ENCODE data around the gene DIAPH2. TPM values are rescaled to one million over a fixed set of nuclear protein-coding genes. Genes with fewer than 3 reads are reported as not detected.

Gene DIAPH2
- total RNA-seq, 1 experiment from 2014 or later = 10.4 TPM

- no peak for DNase-seq (ENCODE audit: low spot score)
- Histone ChIP-seq H3K4me3 (ENCODE audit: low read depth, low read length, poor library complexity, severe bottlenecking) (no peak overlapping the region), H3K36me3 (ENCODE audit: insufficient read depth, low read length, poor library complexity, severe bottlenecking) (no peaks in the 10 kb centered on the region), H3K27me3 (replicated peaks; ENCODE audit: insufficient read depth, low read depth, low read length, poor library complexity) (peaks cover 21% of the 10 kb centered on the region), H3K27ac (ENCODE audit: low read depth, low read length, poor library complexity, severe bottlenecking) (no peak overlapping the region), H3K4me1 (ENCODE audit: insufficient read depth, low read length, poor library complexity, severe bottlenecking) (peaks cover 18% of the 10 kb centered on the region), H3K9me3 (ENCODE audit: low read depth, low read length, poor library complexity, severe bottlenecking) (no peaks in the 10 kb centered on the region)
- TF ChIP-seq EZH2 (IDR thresholded peaks at IDR 0.05; ENCODE audit: borderline replicate concordance, low read depth, low read length, poor library complexity, severe bottlenecking) (no peak), CTCF (conservative IDR thresholded peaks at IDR 0.05; ENCODE audit: low read depth, low read length) (no peak)
- POLR2A ChIA-PET (ENCODE audit: low non-redundant PET) = no interaction called here
- CTCF ChIA-PET = no interaction called here
- intact Hi-C loops (cut with micrococcal nuclease; ENCODE audit: unreplicated experiment) = loop anchor here (10.0 kb wide), 1 partner anchor 182 kb away; no protein-coding TSS in a partner anchor
- no TSS peak for BruUV-seq (replicated peaks)
Observed at GRCh38 chrX:97132664-97133415, 448.2 kb downstream of the DIAPH2 start.

- Histone ChIP-seq H3K4me3 (ENCODE audit: low read depth, low read length, poor library complexity, severe bottlenecking) (no peak overlapping the region), H3K36me3 (ENCODE audit: insufficient read depth, low read length, poor library complexity, severe bottlenecking) (no peaks in the 10 kb centered on the region), H3K27ac (ENCODE audit: low read depth, low read length, poor library complexity, severe bottlenecking) (no peak overlapping the region), H3K4me1 (ENCODE audit: insufficient read depth, low read length, poor library complexity, severe bottlenecking) (no peaks in the 10 kb centered on the region), H3K27me3 (replicated peaks; ENCODE audit: insufficient read depth, low read depth, low read length, poor library complexity) (no peaks in the 10 kb centered on the region), H3K9me3 (ENCODE audit: low read depth, low read length, poor library complexity, severe bottlenecking) (no peaks in the 10 kb centered on the region)
- ChIA-PET CTCF (no interaction called here), POLR2A (ENCODE audit: low non-redundant PET) (no interaction called here)
- intact Hi-C loops (cut with micrococcal nuclease; ENCODE audit: unreplicated experiment) = no loop called here
- no TSS peak for BruUV-seq (replicated peaks)
- DNase-seq (ENCODE audit: low spot score) = no peak
- TF ChIP-seq EZH2 (IDR thresholded peaks at IDR 0.05; ENCODE audit: borderline replicate concordance, low read depth, low read length, poor library complexity, severe bottlenecking) (no peak), CTCF (conservative IDR thresholded peaks at IDR 0.05; ENCODE audit: low read depth, low read length) (no peak)
Observed at GRCh38 chrX:97145934-97146333, 461.3 kb downstream of the DIAPH2 start.

- H3K27ac ChIP-seq (ENCODE audit: low read depth, low read length, poor library complexity, severe bottlenecking) = no peak overlapping the region
- DNase-seq (ENCODE audit: low spot score) = no peak
- POLR2A ChIA-PET (ENCODE audit: low non-redundant PET) = no interaction called here
- CTCF ChIA-PET = no interaction called here
- H3K4me1 ChIP-seq (ENCODE audit: insufficient read depth, low read length, poor library complexity, severe bottlenecking) = no peaks in the 10 kb centered on the region
- H3K36me3 ChIP-seq (ENCODE audit: insufficient read depth, low read length, poor library complexity, severe bottlenecking) = no peaks in the 10 kb centered on the region
- no peak overlapping the region for H3K4me3 ChIP-seq (ENCODE audit: low read depth, low read length, poor library complexity, severe bottlenecking)
- no peaks in the 10 kb centered on the region for H3K27me3 ChIP-seq (replicated peaks; ENCODE audit: insufficient read depth, low read depth, low read length, poor library complexity)
- intact Hi-C loops (cut with micrococcal nuclease; ENCODE audit: unreplicated experiment) = no loop called here
- BruUV-seq (replicated peaks) = no TSS peak
- H3K9me3 ChIP-seq (ENCODE audit: low read depth, low read length, poor library complexity, severe bottlenecking) = no peaks in the 10 kb centered on the region
- TF ChIP-seq EZH2 (IDR thresholded peaks at IDR 0.05; ENCODE audit: borderline replicate concordance, low read depth, low read length, poor library complexity, severe bottlenecking) (no peak), CTCF (conservative IDR thresholded peaks at IDR 0.05; ENCODE audit: low read depth, low read length) (no peak)
Observed at GRCh38 chrX:97155816-97156215, 471.2 kb downstream of the DIAPH2 start.
